HL-60 (cell line): ENCODE data around the gene PAPPA2.

ENCODE experiments used
- GABPA ChIP-seq: IDR thresholded peaks from 2 replicates; pipeline ENCODE4 v1.6.1; 2012; ENCODE audit warnings: low read depth
- POLR2AphosphoS5 ChIP-seq: IDR thresholded peaks from 2 replicates; pipeline ENCODE4 v1.6.1; 2012; ENCODE audit warnings: low read depth
- TF ChIP-seq, protein P1 (sequence below): IDR thresholded peaks from one replicate; pipeline ENCODE4 v1.5.1; 2011; ENCODE audit warnings: low read length, control low read depth, inconsistent platforms; ENCODE audit not compliant: insufficient read depth
- TF ChIP-seq, protein P2 (sequence below): IDR thresholded peaks from 2 replicates; pipeline ENCODE4 v1.6.1; 2012; ENCODE audit warnings: low read depth; ENCODE audit not compliant: insufficient replicate concordance

DNA sequence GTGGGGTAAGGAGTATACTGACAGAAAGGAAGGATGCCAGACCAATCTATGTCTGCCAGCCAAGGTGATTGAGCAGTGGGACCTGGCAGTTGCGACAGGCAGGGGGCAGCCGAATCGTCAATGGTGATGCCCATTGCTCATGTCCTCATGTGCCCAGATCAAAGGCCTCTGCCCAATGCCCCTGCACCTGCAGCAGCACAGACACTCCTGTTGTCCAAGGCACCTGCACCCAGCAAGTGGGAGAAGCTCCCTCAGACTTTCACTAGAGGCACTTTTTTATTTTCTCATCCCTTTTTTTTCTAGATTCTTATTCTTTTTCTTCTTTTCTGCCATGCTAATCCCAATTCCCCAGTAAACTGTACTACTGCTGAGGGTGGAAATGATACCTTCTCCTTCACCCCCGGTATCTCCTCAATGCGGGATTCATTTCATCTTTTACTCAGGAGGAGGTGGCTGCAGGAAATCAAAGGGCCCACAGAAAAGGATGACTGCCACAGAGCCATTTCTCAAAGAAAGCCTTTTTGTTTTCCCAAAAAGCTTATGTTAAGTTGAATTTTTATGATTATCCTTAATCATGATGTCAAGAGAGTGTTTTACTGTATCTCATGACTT lies 332.0 kb downstream of the PAPPA2 start:
- TF ChIP-seq POLR2AphosphoS5 = no peak
- TF ChIP-seq, protein P1, sequence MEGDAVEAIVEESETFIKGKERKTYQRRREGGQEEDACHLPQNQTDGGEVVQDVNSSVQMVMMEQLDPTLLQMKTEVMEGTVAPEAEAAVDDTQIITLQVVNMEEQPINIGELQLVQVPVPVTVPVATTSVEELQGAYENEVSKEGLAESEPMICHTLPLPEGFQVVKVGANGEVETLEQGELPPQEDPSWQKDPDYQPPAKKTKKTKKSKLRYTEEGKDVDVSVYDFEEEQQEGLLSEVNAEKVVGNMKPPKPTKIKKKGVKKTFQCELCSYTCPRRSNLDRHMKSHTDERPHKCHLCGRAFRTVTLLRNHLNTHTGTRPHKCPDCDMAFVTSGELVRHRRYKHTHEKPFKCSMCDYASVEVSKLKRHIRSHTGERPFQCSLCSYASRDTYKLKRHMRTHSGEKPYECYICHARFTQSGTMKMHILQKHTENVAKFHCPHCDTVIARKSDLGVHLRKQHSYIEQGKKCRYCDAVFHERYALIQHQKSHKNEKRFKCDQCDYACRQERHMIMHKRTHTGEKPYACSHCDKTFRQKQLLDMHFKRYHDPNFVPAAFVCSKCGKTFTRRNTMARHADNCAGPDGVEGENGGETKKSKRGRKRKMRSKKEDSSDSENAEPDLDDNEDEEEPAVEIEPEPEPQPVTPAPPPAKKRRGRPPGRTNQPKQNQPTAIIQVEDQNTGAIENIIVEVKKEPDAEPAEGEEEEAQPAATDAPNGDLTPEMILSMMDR = no peak
- TF ChIP-seq, protein P2, sequence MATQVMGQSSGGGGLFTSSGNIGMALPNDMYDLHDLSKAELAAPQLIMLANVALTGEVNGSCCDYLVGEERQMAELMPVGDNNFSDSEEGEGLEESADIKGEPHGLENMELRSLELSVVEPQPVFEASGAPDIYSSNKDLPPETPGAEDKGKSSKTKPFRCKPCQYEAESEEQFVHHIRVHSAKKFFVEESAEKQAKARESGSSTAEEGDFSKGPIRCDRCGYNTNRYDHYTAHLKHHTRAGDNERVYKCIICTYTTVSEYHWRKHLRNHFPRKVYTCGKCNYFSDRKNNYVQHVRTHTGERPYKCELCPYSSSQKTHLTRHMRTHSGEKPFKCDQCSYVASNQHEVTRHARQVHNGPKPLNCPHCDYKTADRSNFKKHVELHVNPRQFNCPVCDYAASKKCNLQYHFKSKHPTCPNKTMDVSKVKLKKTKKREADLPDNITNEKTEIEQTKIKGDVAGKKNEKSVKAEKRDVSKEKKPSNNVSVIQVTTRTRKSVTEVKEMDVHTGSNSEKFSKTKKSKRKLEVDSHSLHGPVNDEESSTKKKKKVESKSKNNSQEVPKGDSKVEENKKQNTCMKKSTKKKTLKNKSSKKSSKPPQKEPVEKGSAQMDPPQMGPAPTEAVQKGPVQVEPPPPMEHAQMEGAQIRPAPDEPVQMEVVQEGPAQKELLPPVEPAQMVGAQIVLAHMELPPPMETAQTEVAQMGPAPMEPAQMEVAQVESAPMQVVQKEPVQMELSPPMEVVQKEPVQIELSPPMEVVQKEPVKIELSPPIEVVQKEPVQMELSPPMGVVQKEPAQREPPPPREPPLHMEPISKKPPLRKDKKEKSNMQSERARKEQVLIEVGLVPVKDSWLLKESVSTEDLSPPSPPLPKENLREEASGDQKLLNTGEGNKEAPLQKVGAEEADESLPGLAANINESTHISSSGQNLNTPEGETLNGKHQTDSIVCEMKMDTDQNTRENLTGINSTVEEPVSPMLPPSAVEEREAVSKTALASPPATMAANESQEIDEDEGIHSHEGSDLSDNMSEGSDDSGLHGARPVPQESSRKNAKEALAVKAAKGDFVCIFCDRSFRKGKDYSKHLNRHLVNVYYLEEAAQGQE = no peak
- no peak for TF ChIP-seq GABPA
